Measurements from ENCODE around the gene ANKRD13B.
"Not testable (repeated sequence)": the region's sequence is repeated elsewhere in the genome, so short reads cannot be mapped to it uniquely, and the experiment has no call there.

ANKRD13B gene

GRCh38 chr17:29592850-29593551 is at the start of gene ANKRD13B:
Gene ANKRD13B, plus strand, starts transcription at chr17:29593132. Its CDS starts 490 bp downstream, at chr17:29593622.
- Histone ChIP-seq H3K4me1 (ENCODE audit: control insufficient read depth, insufficient read depth, low read length) (peaks cover 11% of the 10 kb centered on the region), H3K9me3 (ENCODE audit: control insufficient read depth, insufficient read depth, low read length) (no peaks in the 10 kb centered on the region), H3K36me3 (ENCODE audit: control insufficient read depth, insufficient read depth, low read length) (no peaks in the 10 kb centered on the region), H3K9ac (ENCODE audit: low read depth, low read length) (no peak within 1 kb of the TSS), H3K4me3 (ENCODE audit: low read depth, low read length) (peak within 1 kb of the TSS; percentile 74), H3K27me3 (ENCODE audit: control insufficient read depth, insufficient read depth, low read length) (peaks cover 13% of the 10 kb centered on the region)

- Histone ChIP-seq H3K36me3 (ENCODE audit: control insufficient read depth, insufficient read depth, low read length) (peaks cover 6% of the 10 kb centered on the region), H3K27me3 (ENCODE audit: control insufficient read depth, insufficient read depth, low read length) (no peaks in the 10 kb centered on the region), H3K4me1 (ENCODE audit: control insufficient read depth, insufficient read depth, low read length) (no peaks in the 10 kb centered on the region)
Observed at GRCh38 chr17:29544066-29544465, 48.9 kb upstream of the ANKRD13B start.

GRCh38 chr17:29546085-29546484 is 46.8 kb upstream of the ANKRD13B start:
- Histone ChIP-seq H3K9ac (ENCODE audit: low read depth, low read length) (no peak overlapping the region), H3K36me3 (ENCODE audit: control insufficient read depth, insufficient read depth, low read length) (peaks cover 6% of the 10 kb centered on the region), H3K9me3 (ENCODE audit: control insufficient read depth, insufficient read depth, low read length) (no peaks in the 10 kb centered on the region), H3K4me1 (ENCODE audit: control insufficient read depth, insufficient read depth, low read length) (no peaks in the 10 kb centered on the region), H3K27me3 (ENCODE audit: control insufficient read depth, insufficient read depth, low read length) (no peaks in the 10 kb centered on the region), H3K4me3 (ENCODE audit: low read depth, low read length) (no peak overlapping the region)

More at GRCh38 chr17:29544066-29544465, 48.9 kb upstream of the ANKRD13B start:
- Histone ChIP-seq H3K9me3 (ENCODE audit: control insufficient read depth, insufficient read depth, low read length) (no peaks in the 10 kb centered on the region), H3K4me3 (ENCODE audit: low read depth, low read length) (no peak overlapping the region), H3K9ac (ENCODE audit: low read depth, low read length) (no peak overlapping the region)

GRCh38 chr17:29546830-29547229 is 46.1 kb upstream of the ANKRD13B start:
- Histone ChIP-seq H3K9ac (ENCODE audit: low read depth, low read length) (no peak overlapping the region), H3K36me3 (ENCODE audit: control insufficient read depth, insufficient read depth, low read length) (peaks cover 6% of the 10 kb centered on the region), H3K4me3 (ENCODE audit: low read depth, low read length) (no peak overlapping the region), H3K27me3 (ENCODE audit: control insufficient read depth, insufficient read depth, low read length) (no peaks in the 10 kb centered on the region), H3K4me1 (ENCODE audit: control insufficient read depth, insufficient read depth, low read length) (no peaks in the 10 kb centered on the region), H3K9me3 (ENCODE audit: control insufficient read depth, insufficient read depth, low read length) (no peaks in the 10 kb centered on the region)

DNA sequence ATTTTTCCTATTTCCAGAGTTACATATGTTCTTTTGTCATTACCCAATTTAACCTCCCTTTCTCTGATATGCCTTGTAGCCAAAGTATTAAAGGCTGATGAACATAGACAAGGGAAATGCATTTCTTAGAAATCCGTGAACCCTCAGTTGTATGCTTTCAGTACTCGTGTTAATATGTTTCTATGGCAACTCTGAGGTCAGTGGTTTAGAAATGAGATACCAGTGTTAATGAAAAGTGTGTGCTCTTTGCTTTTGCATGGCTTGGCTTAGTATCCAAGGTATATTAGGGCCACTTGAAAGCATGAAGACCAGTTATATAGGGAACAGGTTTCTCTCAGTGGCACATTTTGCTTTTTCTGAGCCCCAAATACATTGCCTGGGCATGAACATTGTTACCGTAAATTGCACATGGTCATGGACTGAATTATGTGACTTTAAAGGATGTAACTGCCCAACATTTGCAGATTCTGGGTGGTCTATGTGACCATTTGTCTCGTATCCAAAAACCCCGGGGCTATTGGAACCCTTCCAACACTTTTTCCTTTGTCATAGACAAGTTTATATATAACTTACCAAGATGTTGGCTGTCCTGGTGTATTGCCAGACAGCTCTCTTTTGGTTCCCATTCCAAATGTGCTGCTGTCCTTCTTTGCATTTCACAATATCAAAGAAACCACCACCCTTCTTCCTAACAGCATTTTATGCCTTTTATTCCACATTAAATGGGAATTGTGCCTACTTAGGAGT is 43.6 kb upstream of the ANKRD13B start:
- H3K9ac ChIP-seq (ENCODE audit: low read depth, low read length), result no peak overlapping the region
- no peak overlapping the region for H3K4me3 ChIP-seq (ENCODE audit: low read depth, low read length)
- no peaks in the 10 kb centered on the region for H3K9me3 ChIP-seq (ENCODE audit: control insufficient read depth, insufficient read depth, low read length)
- H3K27me3 ChIP-seq (ENCODE audit: control insufficient read depth, insufficient read depth, low read length), result no peaks in the 10 kb centered on the region
- H3K4me1 ChIP-seq (ENCODE audit: control insufficient read depth, insufficient read depth, low read length), result no peaks in the 10 kb centered on the region
- no peaks in the 10 kb centered on the region for H3K36me3 ChIP-seq (ENCODE audit: control insufficient read depth, insufficient read depth, low read length)

GRCh38 chr17:29555840-29556239 is 37.1 kb upstream of the ANKRD13B start:
- Histone ChIP-seq H3K4me1 (ENCODE audit: control insufficient read depth, insufficient read depth, low read length) (no peaks in the 10 kb centered on the region), H3K9me3 (ENCODE audit: control insufficient read depth, insufficient read depth, low read length) (no peaks in the 10 kb centered on the region), H3K9ac (ENCODE audit: low read depth, low read length) (no peak overlapping the region), H3K4me3 (ENCODE audit: low read depth, low read length) (no peak overlapping the region), H3K36me3 (ENCODE audit: control insufficient read depth, insufficient read depth, low read length) (no peaks in the 10 kb centered on the region), H3K27me3 (ENCODE audit: control insufficient read depth, insufficient read depth, low read length) (no peaks in the 10 kb centered on the region)

- no peaks in the 10 kb centered on the region for H3K9me3 ChIP-seq (ENCODE audit: control insufficient read depth, insufficient read depth, low read length)
- no peaks in the 10 kb centered on the region for H3K4me1 ChIP-seq (ENCODE audit: control insufficient read depth, insufficient read depth, low read length)
- H3K4me3 ChIP-seq (ENCODE audit: low read depth, low read length), result no peak overlapping the region
- H3K9ac ChIP-seq (ENCODE audit: low read depth, low read length), result no peak overlapping the region
- no peaks in the 10 kb centered on the region for H3K27me3 ChIP-seq (ENCODE audit: control insufficient read depth, insufficient read depth, low read length)
- no peaks in the 10 kb centered on the region for H3K36me3 ChIP-seq (ENCODE audit: control insufficient read depth, insufficient read depth, low read length)
Observed at GRCh38 chr17:29557085-29557738, 35.7 kb upstream of the ANKRD13B start.

- no peaks in the 10 kb centered on the region for H3K4me1 ChIP-seq (ENCODE audit: control insufficient read depth, insufficient read depth, low read length)
Observed at GRCh38 chr17:29557739-29558116, 35.2 kb upstream of the ANKRD13B start.

DNA sequence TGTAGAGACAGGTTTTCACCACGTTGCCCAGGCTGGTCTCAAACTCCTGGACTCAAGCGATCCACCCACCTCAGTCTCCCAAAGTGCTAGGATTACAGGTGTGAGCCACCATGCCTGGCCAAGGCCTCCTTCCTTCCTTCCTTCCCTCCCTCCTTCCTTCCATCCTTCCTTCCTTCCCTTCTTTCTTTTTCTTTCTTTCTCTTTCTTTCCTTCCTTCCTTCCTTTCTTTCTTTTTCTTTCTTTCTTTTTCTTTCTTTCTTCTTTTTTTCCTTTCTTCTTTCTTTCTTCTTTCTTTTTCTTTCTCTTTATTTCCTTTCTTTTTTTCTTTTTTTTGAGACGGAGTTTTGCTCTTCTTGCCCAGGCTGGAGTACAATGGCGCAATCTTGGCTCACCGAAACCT is 34.8 kb upstream of the ANKRD13B start:
- not testable (repeated sequence) for H3K36me3 ChIP-seq (ENCODE audit: control insufficient read depth, insufficient read depth, low read length); H3K9ac ChIP-seq (ENCODE audit: low read depth, low read length); H3K27me3 ChIP-seq (ENCODE audit: control insufficient read depth, insufficient read depth, low read length); H3K4me3 ChIP-seq (ENCODE audit: low read depth, low read length); H3K9me3 ChIP-seq (ENCODE audit: control insufficient read depth, insufficient read depth, low read length); H3K4me1 ChIP-seq (ENCODE audit: control insufficient read depth, insufficient read depth, low read length)

More at GRCh38 chr17:29557739-29558116, 35.2 kb upstream of the ANKRD13B start:
- H3K9ac ChIP-seq (ENCODE audit: low read depth, low read length), result no peak overlapping the region
- H3K4me3 ChIP-seq (ENCODE audit: low read depth, low read length), result no peak overlapping the region
- H3K27me3 ChIP-seq (ENCODE audit: control insufficient read depth, insufficient read depth, low read length), result no peaks in the 10 kb centered on the region
- H3K36me3 ChIP-seq (ENCODE audit: control insufficient read depth, insufficient read depth, low read length), result no peaks in the 10 kb centered on the region
- H3K9me3 ChIP-seq (ENCODE audit: control insufficient read depth, insufficient read depth, low read length), result no peaks in the 10 kb centered on the region

DNA sequence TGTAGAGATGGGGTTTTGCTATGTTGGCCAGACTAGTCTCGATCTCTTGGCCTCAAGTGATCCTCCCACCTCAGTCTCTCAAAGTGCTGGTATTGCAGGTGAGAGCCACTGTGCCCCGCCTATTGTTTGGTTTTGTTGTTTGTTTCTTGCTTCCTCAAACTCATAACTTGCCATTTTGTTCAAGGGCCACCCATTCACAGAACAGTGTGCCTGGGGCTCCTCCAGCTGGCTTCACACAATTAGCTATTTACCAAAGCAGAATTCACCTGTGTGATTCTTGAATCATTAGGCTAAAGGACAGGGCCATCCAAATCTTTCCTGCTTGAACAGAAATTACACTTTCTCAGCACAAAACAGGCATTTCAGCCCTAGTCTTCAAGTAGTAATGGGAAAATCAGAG is 33.3 kb upstream of the ANKRD13B start:
- no peak overlapping the region for H3K9ac ChIP-seq (ENCODE audit: low read depth, low read length)
- no peaks in the 10 kb centered on the region for H3K4me1 ChIP-seq (ENCODE audit: control insufficient read depth, insufficient read depth, low read length)
- H3K36me3 ChIP-seq (ENCODE audit: control insufficient read depth, insufficient read depth, low read length), result no peaks in the 10 kb centered on the region
- no peak overlapping the region for H3K4me3 ChIP-seq (ENCODE audit: low read depth, low read length)
- no peaks in the 10 kb centered on the region for H3K9me3 ChIP-seq (ENCODE audit: control insufficient read depth, insufficient read depth, low read length)
- H3K27me3 ChIP-seq (ENCODE audit: control insufficient read depth, insufficient read depth, low read length), result peaks cover 6% of the 10 kb centered on the region

GRCh38 chr17:29560316-29560715 is 32.6 kb upstream of the ANKRD13B start:
- H3K36me3 ChIP-seq (ENCODE audit: control insufficient read depth, insufficient read depth, low read length), result no peaks in the 10 kb centered on the region
- no peak overlapping the region for H3K4me3 ChIP-seq (ENCODE audit: low read depth, low read length)
- H3K9me3 ChIP-seq (ENCODE audit: control insufficient read depth, insufficient read depth, low read length), result no peaks in the 10 kb centered on the region
- no peaks in the 10 kb centered on the region for H3K4me1 ChIP-seq (ENCODE audit: control insufficient read depth, insufficient read depth, low read length)
- peaks cover 10% of the 10 kb centered on the region for H3K27me3 ChIP-seq (ENCODE audit: control insufficient read depth, insufficient read depth, low read length)
- H3K9ac ChIP-seq (ENCODE audit: low read depth, low read length), result no peak overlapping the region

All from iPS-15b (cell line).